Spleen (tissue), 11 donors: ENCODE data around the gene PIK3R4. TPM values are rescaled to one million over a fixed set of nuclear protein-coding genes. Genes with fewer than 3 reads are reported as not detected.

Source experiments
- DNase-seq: peaks from one replicate; pipeline ENCODE4 v3.0.0-alpha.2; 2020
- H3K27ac ChIP-seq, 8 donors: fragments of 200-600 bp; sonication (generic) in 7 of 8; 1 replicate in 4 of 8; 2 replicates in 4 of 8; pipeline versions ENCODE4 v1.5.0 to v1.8.0; 2016 to 2021; ENCODE audit warnings: inconsistent platforms in 4 of 8, mild to moderate bottlenecking in 4 of 8, moderate library complexity in 1 of 8
- H3K27me3 ChIP-seq, 7 donors: fragments of 200-600 bp; sonication (generic) in 6 of 7; replicated peaks in 1 of 7; 1 replicate in 4 of 7; 2 replicates in 3 of 7; pipeline versions ENCODE4 v1.5.0 to v1.8.0; 2016 to 2021; ENCODE audit warnings: inconsistent platforms in 3 of 7, mild to moderate bottlenecking in 1 of 7
- H3K36me3 ChIP-seq, 6 donors: fragments of 200-600 bp; sonication (generic) in 5 of 6; 1 replicate in 4 of 6; 2 replicates in 2 of 6; pipeline versions ENCODE4 v1.5.0 to v1.8.0; 2016 to 2021; ENCODE audit warnings: inconsistent platforms in 2 of 6
- H3K4me1 ChIP-seq, 6 donors: fragments of 200-600 bp; sonication (generic) in 5 of 6; 1 replicate in 3 of 6; 2 replicates in 3 of 6; pipeline versions ENCODE4 v1.5.0 to v1.8.0; 2016 to 2021; ENCODE audit warnings: inconsistent platforms in 3 of 6
- H3K4me3 ChIP-seq, 8 donors: fragments of 200-600 bp; sonication (generic) in 7 of 8; 1 replicate in 4 of 8; 2 replicates in 4 of 8; pipeline versions ENCODE4 v1.5.0 to v1.8.0; 2016 to 2021; ENCODE audit warnings: inconsistent platforms in 4 of 8, mild to moderate bottlenecking in 4 of 8, moderate library complexity in 2 of 8
- H3K9me3 ChIP-seq, 8 donors: fragments of 200-600 bp; sonication (generic) in 7 of 8; 1 replicate in 4 of 8; 2 replicates in 4 of 8; pipeline versions ENCODE4 v1.5.0 to v1.8.0; 2016 to 2021; ENCODE audit warnings: inconsistent platforms in 4 of 8
- CTCF ChIP-seq, 11 experiments: fragments of 200-600 bp in 7 of 11; fragments of 450-650 bp in 4 of 11; sonication (generic) in 4 of 11; IDR thresholded peaks in 8 of 11; conservative IDR thresholded peaks in 3 of 11; 1 replicate in 7 of 11; 2 replicates in 4 of 11; pipeline versions ENCODE4 v1.4.0 to v1.8.0; 2016 to 2021; ENCODE audit warnings: antibody characterized with exemption in 11 of 11, inconsistent platforms in 4 of 11, mild to moderate bottlenecking in 1 of 11
- POLR2A ChIP-seq, 3 donors: fragments of 450-650 bp; IDR thresholded peaks; one replicate each; pipeline ENCODE4 v1.5.1; 2017; ENCODE audit warnings: antibody characterized with exemption in 3 of 3, mild to moderate bottlenecking in 1 of 3
- POLR2AphosphoS5 ChIP-seq, 3 donors: sonication (generic); formaldehyde crosslinking; IDR thresholded peaks; one replicate each; pipeline ENCODE4 v1.5.1; 2017; ENCODE audit warnings: antibody characterized with exemption in 3 of 3
- WGBS, 5 donors: extraction: QIAGEN DNeasy Blood & Tissue Kit in 3 of 5; methylation state at CpG; one replicate each; pipeline versions ENCODE4 v1.1.5 to v1.1.7; 2013 to 2018; 5-methylcytosine and 5-hydroxymethylcytosine counted together
- intact Hi-C: fragments of 100-400 bp; cut with DNase I; formaldehyde crosslinking; loops from one replicate; pipeline ENCODE4 v1.15.0; 2023; ENCODE audit warnings: low total_unique reads
- polyA plus RNA-seq, 3 donors: library from polyadenylated mRNA; stranded (reverse); fragments of 200-250 nt; gene quantifications; one replicate each; pipeline ENCODE4 v1.2.1, GENCODE V29; 2013
- total RNA-seq, 7 donors: library from RNA; depleted of rRNA in 3 of 7; stranded (reverse); fragments of >200 nt in 3 of 7; fragmentation: NEBNext Ultra II Directional in 4 of 7; extraction: Animal tissue kit (Norgen Biotek cat#: 25700) in 4 of 7; gene quantifications; one replicate each; pipeline versions ENCODE4 v1.1.0 to v1.2.1, GENCODE V29; 2016 to 2021
- donor health status: healthy with polysubstance abuse.
- donor health status: DM: no; HTN: no; CAD: no; lungs with moderate emphysema.
- donor health status: DM: no; HTN: no; CAD: no.
- donor health status: Bipolar disorder and iron deficiency.
- donor health status: healthy.
- donor health status: DM: no; HTN: no; CAD: no.
- donor health status: DM: yes; HTN: yes; CAD: no.

The PIK3R4 gene
- total and polyA plus RNA-seq, 10 donors: 21.6 to 44.2 (median 30.1) TPM

- no peak for TF ChIP-seq POLR2A (IDR thresholded peaks at IDR 0.05)
- TF ChIP-seq POLR2AphosphoS5 (IDR thresholded peaks at IDR 0.05): no peak
- TF ChIP-seq CTCF (IDR thresholded peaks at IDR 0.05 in 8 of 11, conservative IDR thresholded peaks at IDR 0.05 in 3 of 11): no peak
- no peak overlapping the region for H3K4me3 ChIP-seq
- intact Hi-C loops: no loop called here
- H3K4me1 ChIP-seq: peaks cover 0 to 9% (median 0%) of the 10 kb centered on the region in 6 donors
- 60 to 70% (median 65%) methylated on average over 6 of the region's 6 CpGs for WGBS, 5 donors
- H3K27ac ChIP-seq: no peak overlapping the region
- H3K9me3 ChIP-seq: no peaks in the 10 kb centered on the region
- no peak for DNase-seq
- no peaks in the 10 kb centered on the region for H3K36me3 ChIP-seq
- H3K27me3 ChIP-seq: peaks cover 0 to 11% (median 0%) of the 10 kb centered on the region in 7 donors
These were observed 40.9 kb upstream of the PIK3R4 start for GRCh38 chr3:130787422-130788068.

GRCh38 chr3:130786306-130786705 lies 39.7 kb upstream of the PIK3R4 start:
- no peak for DNase-seq
- intact Hi-C loops: no loop called here
- H3K4me1 ChIP-seq: peaks cover 0 to 9% (median 0%) of the 10 kb centered on the region in 6 donors
- TF ChIP-seq POLR2AphosphoS5 (IDR thresholded peaks at IDR 0.05): no peak
- TF ChIP-seq CTCF (IDR thresholded peaks at IDR 0.05 in 8 of 11, conservative IDR thresholded peaks at IDR 0.05 in 3 of 11): no peak
- no peak for TF ChIP-seq POLR2A (IDR thresholded peaks at IDR 0.05)
- H3K27me3 ChIP-seq: peaks cover 0 to 11% (median 0%) of the 10 kb centered on the region in 7 donors
- no peak overlapping the region for H3K27ac ChIP-seq
- no peaks in the 10 kb centered on the region for H3K36me3 ChIP-seq
- no peak overlapping the region for H3K4me3 ChIP-seq
- no peaks in the 10 kb centered on the region for H3K9me3 ChIP-seq

GRCh38 chr3:130783629-130784028 lies 37.0 kb upstream of the PIK3R4 start:
- TF ChIP-seq CTCF (IDR thresholded peaks at IDR 0.05 in 8 of 11, conservative IDR thresholded peaks at IDR 0.05 in 3 of 11): no peak
- TF ChIP-seq POLR2A (IDR thresholded peaks at IDR 0.05): no peak
- no peak for TF ChIP-seq POLR2AphosphoS5 (IDR thresholded peaks at IDR 0.05)
- Histone ChIP-seq H3K9me3 (no peaks in the 10 kb centered on the region), H3K4me1 (peaks cover 0 to 9% (median 0%) of the 10 kb centered on the region in 6 donors), H3K27me3 (no peaks in the 10 kb centered on the region), H3K36me3 (no peaks in the 10 kb centered on the region), H3K27ac (no peak overlapping the region), H3K4me3 (no peak overlapping the region)
- WGBS, 5 donors: 51 to 72% (median 55%) methylated on average over 3 of the region's 3 CpGs
- intact Hi-C loops: no loop called here
- DNase-seq: no peak

- WGBS, 5 donors: 64 to 83% (median 74%) methylated on average over 5 of the region's 5 CpGs
- intact Hi-C loops: no loop called here
These were observed 32.9 kb upstream of the PIK3R4 start for GRCh38 chr3:130779486-130779885.

More at GRCh38 chr3:130779486-130779885, 32.9 kb upstream of the PIK3R4 start:
- no peak overlapping the region for H3K27ac ChIP-seq
- H3K4me1 ChIP-seq: peaks cover 0 to 9% (median 0%) of the 10 kb centered on the region in 6 donors
- H3K4me3 ChIP-seq: no peak overlapping the region
- no peak for DNase-seq
- H3K9me3 ChIP-seq: no peaks in the 10 kb centered on the region
- peaks cover 0 to 4% (median 0%) of the 10 kb centered on the region in 7 donors for H3K27me3 ChIP-seq
- no peaks in the 10 kb centered on the region for H3K36me3 ChIP-seq
- TF ChIP-seq CTCF (IDR thresholded peaks at IDR 0.05 in 8 of 11, conservative IDR thresholded peaks at IDR 0.05 in 3 of 11) (no peak), POLR2A (IDR thresholded peaks at IDR 0.05) (no peak), POLR2AphosphoS5 (IDR thresholded peaks at IDR 0.05) (no peak)
